Measurements from ENCODE around the gene GNAL. TPM values are rescaled to one million over a fixed set of nuclear protein-coding genes. Genes with fewer than 3 reads are reported as not detected.
"Not testable (repeated sequence)": the region's sequence is repeated elsewhere in the genome, so short reads cannot be mapped to it uniquely, and the experiment has no call there.

GNAL gene
- total RNA-seq, 1 experiment from 2014 or later, result 0.44 TPM

DNA sequence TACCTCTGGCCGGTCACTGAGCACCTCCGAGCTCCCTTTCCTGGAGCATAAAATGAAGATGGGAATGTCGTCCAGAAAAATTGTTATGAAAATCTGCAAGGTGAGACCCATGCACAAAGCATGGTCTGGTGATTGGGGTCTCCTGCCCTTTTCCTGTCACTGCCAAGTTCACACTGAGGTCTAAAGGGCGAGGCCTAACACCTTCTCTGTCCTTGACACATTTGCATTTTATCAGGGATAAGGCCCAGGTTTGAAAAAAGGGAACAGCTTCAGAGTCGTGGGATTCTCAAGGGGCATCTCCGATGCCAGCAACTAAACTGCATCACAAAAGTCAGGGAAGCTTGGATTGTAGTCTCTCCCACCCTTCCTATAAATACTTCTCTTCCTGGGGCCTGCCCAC, 24.7 kb downstream of the GNAL start:
- in situ Hi-C loops (cut with HindIII; ENCODE audit: low pct_unique_long_range_greater_than_20kb, low sequenced_read_pairs), result no loop called here

DNA sequence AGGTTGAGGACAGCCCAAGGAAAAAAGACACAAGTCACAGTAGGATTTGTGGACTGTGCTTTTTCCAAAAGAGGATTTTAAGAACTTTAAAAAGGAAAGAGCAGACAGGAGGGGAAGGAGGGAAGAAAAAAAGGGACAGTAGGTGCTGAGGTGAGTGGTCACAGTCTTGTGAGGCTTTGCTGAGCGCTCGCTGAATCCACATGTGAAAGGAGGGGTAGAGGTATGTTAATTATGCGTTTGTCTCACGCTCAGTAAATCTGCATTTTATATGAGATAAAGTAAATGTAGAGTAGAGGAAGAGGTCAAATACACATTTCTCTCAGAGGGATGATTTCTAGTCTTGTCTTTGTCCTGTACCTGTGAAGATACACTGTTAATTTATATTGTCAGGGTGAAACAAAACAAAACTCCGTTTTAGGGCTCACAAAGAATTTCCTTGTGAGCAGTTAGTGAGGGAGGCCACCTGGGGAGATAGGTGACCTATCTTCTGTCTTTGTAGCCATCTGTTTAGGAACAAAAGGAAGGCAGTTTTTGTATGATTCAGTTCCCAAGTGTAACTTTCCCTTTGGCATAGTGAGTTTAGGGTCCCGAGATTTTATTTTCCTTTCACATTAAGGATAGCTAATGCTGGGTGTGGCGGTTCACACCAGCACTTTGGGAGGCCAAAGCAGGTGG, 25.3 kb downstream of the GNAL start:
- H3K27ac ChIP-seq (ENCODE audit: low read length), result no peak overlapping the region
- H3K4me3 ChIP-seq (ENCODE audit: low read depth in 2 of 2, low read length in 2 of 2), result no peak overlapping the region
- H3K9me3 ChIP-seq (ENCODE audit: control insufficient read depth, insufficient read depth, low read depth, low read length), result no peaks in the 10 kb centered on the region
- peaks cover 6% of the 10 kb centered on the region for H3K27me3 ChIP-seq (ENCODE audit: control insufficient read depth, insufficient read depth, low read length)
- ATAC-seq, result no peak
- TF ChIP-seq, protein P1, sequence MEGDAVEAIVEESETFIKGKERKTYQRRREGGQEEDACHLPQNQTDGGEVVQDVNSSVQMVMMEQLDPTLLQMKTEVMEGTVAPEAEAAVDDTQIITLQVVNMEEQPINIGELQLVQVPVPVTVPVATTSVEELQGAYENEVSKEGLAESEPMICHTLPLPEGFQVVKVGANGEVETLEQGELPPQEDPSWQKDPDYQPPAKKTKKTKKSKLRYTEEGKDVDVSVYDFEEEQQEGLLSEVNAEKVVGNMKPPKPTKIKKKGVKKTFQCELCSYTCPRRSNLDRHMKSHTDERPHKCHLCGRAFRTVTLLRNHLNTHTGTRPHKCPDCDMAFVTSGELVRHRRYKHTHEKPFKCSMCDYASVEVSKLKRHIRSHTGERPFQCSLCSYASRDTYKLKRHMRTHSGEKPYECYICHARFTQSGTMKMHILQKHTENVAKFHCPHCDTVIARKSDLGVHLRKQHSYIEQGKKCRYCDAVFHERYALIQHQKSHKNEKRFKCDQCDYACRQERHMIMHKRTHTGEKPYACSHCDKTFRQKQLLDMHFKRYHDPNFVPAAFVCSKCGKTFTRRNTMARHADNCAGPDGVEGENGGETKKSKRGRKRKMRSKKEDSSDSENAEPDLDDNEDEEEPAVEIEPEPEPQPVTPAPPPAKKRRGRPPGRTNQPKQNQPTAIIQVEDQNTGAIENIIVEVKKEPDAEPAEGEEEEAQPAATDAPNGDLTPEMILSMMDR (IDR thresholded peaks at IDR 0.05), result no peak
- TF ChIP-seq, protein P2, sequence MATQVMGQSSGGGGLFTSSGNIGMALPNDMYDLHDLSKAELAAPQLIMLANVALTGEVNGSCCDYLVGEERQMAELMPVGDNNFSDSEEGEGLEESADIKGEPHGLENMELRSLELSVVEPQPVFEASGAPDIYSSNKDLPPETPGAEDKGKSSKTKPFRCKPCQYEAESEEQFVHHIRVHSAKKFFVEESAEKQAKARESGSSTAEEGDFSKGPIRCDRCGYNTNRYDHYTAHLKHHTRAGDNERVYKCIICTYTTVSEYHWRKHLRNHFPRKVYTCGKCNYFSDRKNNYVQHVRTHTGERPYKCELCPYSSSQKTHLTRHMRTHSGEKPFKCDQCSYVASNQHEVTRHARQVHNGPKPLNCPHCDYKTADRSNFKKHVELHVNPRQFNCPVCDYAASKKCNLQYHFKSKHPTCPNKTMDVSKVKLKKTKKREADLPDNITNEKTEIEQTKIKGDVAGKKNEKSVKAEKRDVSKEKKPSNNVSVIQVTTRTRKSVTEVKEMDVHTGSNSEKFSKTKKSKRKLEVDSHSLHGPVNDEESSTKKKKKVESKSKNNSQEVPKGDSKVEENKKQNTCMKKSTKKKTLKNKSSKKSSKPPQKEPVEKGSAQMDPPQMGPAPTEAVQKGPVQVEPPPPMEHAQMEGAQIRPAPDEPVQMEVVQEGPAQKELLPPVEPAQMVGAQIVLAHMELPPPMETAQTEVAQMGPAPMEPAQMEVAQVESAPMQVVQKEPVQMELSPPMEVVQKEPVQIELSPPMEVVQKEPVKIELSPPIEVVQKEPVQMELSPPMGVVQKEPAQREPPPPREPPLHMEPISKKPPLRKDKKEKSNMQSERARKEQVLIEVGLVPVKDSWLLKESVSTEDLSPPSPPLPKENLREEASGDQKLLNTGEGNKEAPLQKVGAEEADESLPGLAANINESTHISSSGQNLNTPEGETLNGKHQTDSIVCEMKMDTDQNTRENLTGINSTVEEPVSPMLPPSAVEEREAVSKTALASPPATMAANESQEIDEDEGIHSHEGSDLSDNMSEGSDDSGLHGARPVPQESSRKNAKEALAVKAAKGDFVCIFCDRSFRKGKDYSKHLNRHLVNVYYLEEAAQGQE (IDR thresholded peaks at IDR 0.05; ENCODE audit: insufficient read depth in 1 of 2, low read depth in 2 of 2, low read length in 1 of 2), result no peak
- TF ChIP-seq POLR2AphosphoS5 (IDR thresholded peaks at IDR 0.05; ENCODE audit: low read depth, low read length) (no peak), TCF7L2 (IDR thresholded peaks at IDR 0.05; ENCODE audit: low read depth, low read length) (no peak)
- ChIA-PET CTCF (no interaction called here), POLR2A (interaction anchor here (0.7 kb wide), 1 partner anchor 718 kb away, joined by 4 read pairs; no protein-coding TSS in a partner anchor)
- in situ Hi-C loops (cut with HindIII; ENCODE audit: low pct_unique_long_range_greater_than_20kb, low sequenced_read_pairs), result no loop called here
- H3K36me3 ChIP-seq (ENCODE audit: control insufficient read depth, insufficient read depth, low read length), result no peaks in the 10 kb centered on the region
- DNase-seq (ENCODE audit: low read depth, low spot score), result no peak
- H3K4me1 ChIP-seq (ENCODE audit: control insufficient read depth, insufficient read depth, low read length), result no peaks in the 10 kb centered on the region
- intact Hi-C loops (cut with micrococcal nuclease; ENCODE audit: unreplicated experiment), result no loop called here
- no TSS peak for BruUV-seq (replicated peaks)

More for the DNA sequence above, 24.7 kb downstream of the GNAL start:
- no TSS peak for BruUV-seq (replicated peaks)
- ChIA-PET POLR2A (interaction anchor here (0.7 kb wide), 1 partner anchor 718 kb away, joined by 4 read pairs; no protein-coding TSS in a partner anchor), CTCF (no interaction called here)
- TF ChIP-seq, protein P2 (IDR thresholded peaks at IDR 0.05; ENCODE audit: insufficient read depth in 1 of 2, low read depth in 2 of 2, low read length in 1 of 2), result no peak
- TF ChIP-seq POLR2AphosphoS5 (IDR thresholded peaks at IDR 0.05; ENCODE audit: low read depth, low read length) (no peak), SIN3A (IDR thresholded peaks at IDR 0.05; ENCODE audit: borderline replicate concordance, insufficient read depth, low read depth, low read length) (no peak), TCF7L2 (IDR thresholded peaks at IDR 0.05; ENCODE audit: low read depth, low read length) (no peak)
- TF ChIP-seq, protein P1 (IDR thresholded peaks at IDR 0.05), result no peak
- Histone ChIP-seq H3K4me1 (ENCODE audit: control insufficient read depth, insufficient read depth, low read length) (no peaks in the 10 kb centered on the region), H3K27me3 (ENCODE audit: control insufficient read depth, insufficient read depth, low read length) (peaks cover 6% of the 10 kb centered on the region), H3K4me3 (ENCODE audit: low read depth in 2 of 2, low read length in 2 of 2) (no peak overlapping the region), H3K27ac (ENCODE audit: low read length) (no peak overlapping the region), H3K36me3 (ENCODE audit: control insufficient read depth, insufficient read depth, low read length) (no peaks in the 10 kb centered on the region), H3K9me3 (ENCODE audit: control insufficient read depth, insufficient read depth, low read depth, low read length) (no peaks in the 10 kb centered on the region)
- intact Hi-C loops (cut with micrococcal nuclease; ENCODE audit: unreplicated experiment), result no loop called here
- ATAC-seq (no peak), DNase-seq (ENCODE audit: low read depth, low spot score) (no peak)

DNA sequence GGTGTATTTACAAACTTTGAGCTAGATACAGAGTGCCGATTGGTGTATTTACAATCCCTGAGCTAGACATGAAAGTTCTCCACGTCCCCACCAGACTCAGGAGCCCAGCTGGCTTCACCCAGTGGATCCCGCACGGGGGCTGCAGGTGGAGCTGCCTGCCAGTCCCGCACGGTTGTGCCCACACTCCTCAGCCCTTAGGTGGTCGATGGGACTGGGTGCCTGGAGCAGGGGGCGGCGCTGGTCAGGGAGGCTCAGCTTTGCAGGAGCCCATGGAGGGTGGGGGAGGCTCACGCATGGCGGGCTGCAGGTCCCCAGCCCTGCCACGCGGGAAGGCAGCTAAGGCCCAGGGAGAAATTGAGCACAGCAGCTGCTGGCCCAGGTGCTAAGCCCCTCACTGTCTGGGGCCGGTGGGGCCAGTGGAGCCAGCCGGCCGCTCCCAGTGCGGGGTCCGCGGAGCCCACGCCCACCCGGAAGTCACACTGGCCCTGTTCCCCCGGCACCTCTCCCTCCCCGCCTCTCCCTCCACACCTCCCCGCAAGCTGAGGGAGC, 27.8 kb downstream of the GNAL start:
- in situ Hi-C loops (cut with HindIII; ENCODE audit: low pct_unique_long_range_greater_than_20kb, low sequenced_read_pairs); intact Hi-C loops (cut with micrococcal nuclease; ENCODE audit: unreplicated experiment); H3K9me3 ChIP-seq (ENCODE audit: control insufficient read depth, insufficient read depth, low read depth, low read length); DNase-seq (ENCODE audit: low read depth, low spot score); BruUV-seq (replicated peaks); ATAC-seq; H3K27me3 ChIP-seq (ENCODE audit: control insufficient read depth, insufficient read depth, low read length); CTCF ChIA-PET; H3K36me3 ChIP-seq (ENCODE audit: control insufficient read depth, insufficient read depth, low read length); POLR2A ChIA-PET; H3K4me1 ChIP-seq (ENCODE audit: control insufficient read depth, insufficient read depth, low read length); H3K27ac ChIP-seq (ENCODE audit: low read length); H3K4me3 ChIP-seq (ENCODE audit: low read depth in 2 of 2, low read length in 2 of 2): not testable (repeated sequence)

All from Panc1 (cell line).